GM12874 (cell line): ENCODE results near the gene CYTH3.

Source experiments
- CTCF ChIP-seq: IDR thresholded peaks from 2 replicates; pipeline ENCODE4 v1.5.1; 2011; ENCODE audit warnings: low read depth, mild to moderate bottlenecking, control low read depth, low read length, moderate library complexity; ENCODE audit not compliant: insufficient read depth

The CYTH3 gene

GRCh38 chr7:6269527-6269926 lies 2.9 kb downstream of the CYTH3 start:
- TF ChIP-seq CTCF = no peak

- no peak for TF ChIP-seq CTCF
Measured at GRCh38 chr7:6268907-6269306, 3.5 kb downstream of the CYTH3 start.

DNA sequence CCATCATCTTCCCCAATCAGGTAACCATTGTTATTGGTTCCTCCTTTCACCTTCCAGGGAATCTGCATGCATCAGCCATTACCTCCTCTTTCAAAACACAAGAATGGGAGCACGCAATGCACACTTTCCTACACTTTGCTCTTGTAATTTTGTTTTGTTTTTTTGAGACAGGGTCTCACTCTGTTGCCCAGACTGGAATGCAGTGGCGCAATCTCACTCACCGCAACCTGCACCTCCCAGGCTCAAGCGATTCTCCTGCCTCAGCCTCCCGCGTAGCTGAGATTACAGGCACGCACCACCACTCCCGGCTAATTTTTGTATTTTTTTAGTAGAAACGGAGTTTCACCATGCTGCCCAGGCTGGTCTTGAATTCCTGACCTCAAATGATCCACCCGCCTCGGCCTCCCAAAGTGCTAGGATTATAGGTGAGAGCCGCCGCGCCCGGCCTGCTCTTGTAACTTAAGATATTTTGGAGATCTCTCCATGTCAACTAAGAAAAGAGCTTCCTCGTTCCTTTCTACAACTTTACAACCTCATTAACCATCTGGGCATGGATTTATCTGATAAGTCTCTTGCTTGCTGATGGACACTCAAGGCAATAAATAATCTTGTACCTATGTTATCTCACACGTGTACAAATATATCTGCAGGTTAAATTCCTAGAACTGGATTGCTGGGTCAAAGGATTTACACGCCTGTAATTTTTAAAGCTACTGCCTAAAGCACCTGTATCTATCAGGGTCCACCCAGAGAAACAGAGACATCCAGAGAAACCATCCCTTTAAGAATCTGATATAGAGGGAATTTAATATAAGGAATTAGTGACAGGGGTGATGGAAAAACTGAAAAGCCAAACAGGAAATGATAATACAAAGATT lies 4.2 kb downstream of the CYTH3 start:
- no peak for TF ChIP-seq CTCF

- TF ChIP-seq CTCF = no peak
Measured at GRCh38 chr7:6266699-6267098, 5.7 kb downstream of the CYTH3 start.

- no peak for TF ChIP-seq CTCF
Measured at GRCh38 chr7:6262221-6262620, 10.2 kb downstream of the CYTH3 start.

GRCh38 chr7:6261699-6262098 lies 10.7 kb downstream of the CYTH3 start:
- no peak for TF ChIP-seq CTCF

GRCh38 chr7:6260291-6261187 lies 11.9 kb downstream of the CYTH3 start:
- no peak for TF ChIP-seq CTCF
